NOMO-1 (cell line): ENCODE data around the gene ZMYM4.

Experiments
- DNase-seq, 2 experiments: peaks; one replicate each; lab custom pipeline; 2025; ENCODE audit not compliant: unreplicated experiment in 2 of 2; lab: John Stamatoyannopoulos, UW

Gene ZMYM4

DNA sequence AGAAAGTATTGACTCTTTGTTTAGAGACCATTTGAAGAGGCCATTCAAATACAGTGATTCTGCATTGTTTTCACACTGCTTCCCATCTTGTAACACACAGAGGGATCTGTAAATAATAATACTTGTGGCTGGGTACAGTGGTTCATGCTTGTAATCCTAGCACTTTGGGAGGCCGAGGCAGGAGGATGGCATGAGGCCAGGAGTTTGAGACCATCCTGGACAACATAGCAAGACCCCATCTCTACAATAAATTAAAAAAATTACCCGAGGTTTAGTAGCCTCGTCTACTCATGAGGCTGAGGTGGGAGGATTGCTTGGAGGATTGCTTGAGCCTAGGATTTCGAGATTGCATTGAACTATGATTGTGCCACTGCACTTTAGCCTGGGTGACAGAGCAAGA is 5.7 kb downstream of the ZMYM4 start:
- no peak for DNase-seq

DNA sequence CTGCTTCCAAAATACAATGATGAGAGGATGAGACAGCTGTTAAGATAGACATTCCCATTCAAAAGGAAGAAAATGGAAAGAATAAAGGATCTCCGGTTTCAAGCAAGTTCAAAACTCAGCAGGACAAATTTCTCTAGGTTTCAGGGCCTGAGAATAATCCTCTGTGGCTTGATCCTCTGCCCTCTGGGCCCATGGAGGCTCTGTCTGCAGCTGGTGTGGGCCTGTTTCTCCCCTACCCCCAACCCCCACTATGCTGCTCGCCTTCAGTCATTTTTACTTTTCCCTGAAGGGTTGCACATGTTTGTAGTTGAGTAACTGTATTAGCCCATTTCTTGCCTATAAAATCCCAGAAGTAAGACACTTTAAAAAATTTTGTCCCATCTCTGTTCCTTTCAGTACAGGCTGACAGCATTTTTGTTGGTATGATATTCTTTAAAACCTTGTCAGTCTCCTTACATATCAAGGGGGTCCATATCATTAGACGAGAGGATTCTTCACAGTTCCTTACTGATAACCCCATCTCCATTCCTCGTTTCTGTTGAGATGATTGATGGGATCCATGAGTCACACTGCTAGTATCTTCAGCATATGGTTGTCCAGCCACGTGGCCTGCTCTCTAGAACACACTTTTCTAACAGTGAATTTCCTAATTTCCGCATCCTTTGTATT is 10.5 kb downstream of the ZMYM4 start:
- DNase-seq: peak in 1 of 2 experiments; percentile 17

DNA sequence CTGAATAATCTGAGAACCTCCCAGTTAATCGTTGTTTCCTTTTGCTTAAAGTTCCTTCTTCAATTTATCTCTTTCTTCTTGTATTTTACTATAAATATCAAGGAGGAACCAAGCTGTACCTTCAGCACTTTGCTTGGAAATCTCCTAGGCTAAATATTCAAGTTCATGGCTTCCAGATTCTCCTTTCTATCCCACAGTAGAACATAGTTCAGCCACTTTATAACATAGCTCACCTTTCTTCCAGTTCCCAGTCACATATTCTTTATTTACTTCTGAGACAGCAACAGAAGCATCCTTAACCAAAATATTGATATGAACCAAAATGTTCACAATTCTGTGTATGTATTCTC is 11.0 kb downstream of the ZMYM4 start:
- DNase-seq: no peak

DNA sequence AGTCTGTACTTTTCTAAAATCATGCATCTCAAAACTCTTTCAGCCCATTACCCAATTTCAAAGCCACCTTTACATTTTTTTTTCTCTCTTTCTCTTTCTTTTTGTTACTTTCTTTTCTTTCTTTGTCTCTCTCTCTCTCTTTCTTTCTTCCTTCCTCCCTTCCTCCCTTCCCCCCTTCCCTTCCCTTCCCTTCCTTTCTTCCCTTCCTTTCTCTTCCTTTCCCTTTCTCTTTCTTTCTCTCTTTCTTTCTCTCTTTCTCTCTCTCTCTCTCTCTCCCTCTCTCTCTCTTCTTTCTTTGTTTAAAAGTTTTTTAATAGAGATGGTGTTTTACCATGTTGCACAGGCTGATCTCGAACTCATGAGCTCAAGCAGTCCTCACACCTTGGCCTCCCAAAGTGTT is 11.5 kb downstream of the ZMYM4 start:
- DNase-seq: no peak

- no peak for DNase-seq
Measured at GRCh38 chr1:35281565-35281964, 13.1 kb downstream of the ZMYM4 start.

DNA sequence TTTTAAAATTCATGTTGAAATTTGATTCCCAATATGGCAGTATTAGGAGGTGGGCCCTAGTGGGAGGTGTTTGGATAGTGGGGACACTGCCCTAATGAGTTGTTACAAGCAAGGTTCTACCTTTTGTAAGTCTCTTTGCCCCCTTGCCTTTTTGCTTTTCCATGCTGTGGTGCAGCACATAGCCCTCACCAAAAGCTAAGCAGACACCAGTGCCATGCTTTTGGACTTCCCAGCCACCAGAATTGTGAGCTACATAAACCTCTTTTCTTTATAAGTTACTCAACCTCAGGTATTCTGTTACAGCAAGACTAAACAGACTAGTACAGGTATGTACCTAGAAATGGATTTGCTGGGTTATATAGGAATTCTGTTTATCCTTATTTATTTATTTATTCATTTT is 13.7 kb downstream of the ZMYM4 start:
- no peak for DNase-seq

GRCh38 chr1:35284852-35285251 is 16.3 kb downstream of the ZMYM4 start:
- DNase-seq: no peak

DNA sequence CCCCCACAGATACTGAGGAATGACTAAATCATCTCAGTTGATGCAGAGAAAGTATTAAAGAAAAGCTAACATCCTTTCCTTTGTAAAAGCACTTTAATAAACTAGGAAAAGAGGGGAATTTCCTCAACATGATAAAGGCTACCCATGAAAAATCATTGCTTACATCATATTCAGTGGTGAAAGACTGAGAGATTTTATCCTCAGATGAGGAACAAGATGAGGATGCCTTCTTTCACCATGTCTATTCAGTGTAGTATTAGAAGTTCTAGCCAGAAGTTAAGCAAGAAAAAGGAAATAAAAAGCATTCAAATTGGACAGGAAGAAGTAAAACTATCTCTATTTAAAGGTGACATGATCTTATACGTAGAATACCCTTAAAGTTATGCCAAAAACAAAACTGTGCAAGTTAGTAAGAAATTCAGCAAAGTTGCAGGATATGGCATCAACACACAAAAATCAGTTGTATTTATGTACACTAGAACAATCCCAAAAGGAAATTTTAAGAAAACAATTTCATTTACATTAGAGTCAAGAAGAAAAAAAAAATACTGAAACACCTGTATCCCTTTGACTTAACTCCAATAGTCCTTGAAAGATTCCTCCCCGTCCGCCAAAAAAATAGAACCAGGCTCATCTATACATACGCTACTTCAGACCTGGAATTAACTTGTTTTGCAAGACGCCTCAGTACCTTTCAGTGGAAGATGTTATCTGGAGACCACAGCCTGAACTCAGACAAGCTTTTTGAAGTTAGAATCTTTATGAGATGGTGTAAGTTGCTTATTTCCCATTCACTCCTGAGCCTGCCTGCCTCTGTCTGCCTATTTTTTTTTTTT is 17.5 kb downstream of the ZMYM4 start:
- DNase-seq: peak in 1 of 2 experiments; percentile 27

- DNase-seq: no peak
Measured at GRCh38 chr1:35287807-35288640, 19.5 kb downstream of the ZMYM4 start.

DNA sequence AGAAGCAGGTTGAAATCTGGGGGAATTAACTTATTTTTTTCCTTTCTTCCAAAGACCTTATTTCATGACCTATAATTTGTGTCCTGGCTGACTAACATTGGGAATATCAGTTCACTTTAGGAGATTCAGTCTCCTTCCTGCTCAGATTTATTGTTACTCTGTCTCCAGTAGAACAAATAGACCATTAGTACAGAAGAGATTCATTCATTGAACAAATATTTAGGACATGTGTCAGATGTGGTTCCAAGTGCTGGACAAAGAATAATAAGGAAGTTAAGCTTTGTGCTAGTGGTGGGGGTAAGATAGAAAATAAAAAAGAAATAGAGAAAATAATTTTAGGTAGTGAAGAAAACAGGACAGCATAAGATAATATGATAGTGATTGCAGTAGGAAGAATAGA is 20.3 kb downstream of the ZMYM4 start:
- no peak for DNase-seq

DNA sequence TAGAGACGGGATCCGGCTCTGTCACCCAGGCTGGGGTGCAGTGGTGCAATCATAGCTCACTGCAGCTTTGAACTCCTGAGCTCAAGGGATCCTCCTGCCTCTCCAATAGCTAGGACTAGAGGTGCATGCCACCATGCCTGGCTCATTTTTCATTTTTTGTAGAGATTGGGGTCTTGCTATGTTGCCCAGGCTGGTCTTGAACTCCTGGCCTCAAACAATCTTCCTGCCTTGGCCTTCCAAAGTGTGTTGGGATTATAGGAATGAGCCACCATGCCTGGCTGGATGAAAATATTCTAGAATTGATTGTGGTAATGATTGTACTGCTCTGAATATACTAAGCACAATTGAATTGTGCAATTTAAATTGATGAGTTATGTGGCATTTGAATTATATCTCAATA is 21.9 kb downstream of the ZMYM4 start:
- no peak for DNase-seq

- no peak for DNase-seq
Measured at GRCh38 chr1:35294809-35295208, 26.3 kb downstream of the ZMYM4 start.

GRCh38 chr1:35297886-35298285 is 29.4 kb downstream of the ZMYM4 start:
- DNase-seq: no peak

GRCh38 chr1:35298464-35298863 is 30.0 kb downstream of the ZMYM4 start:
- DNase-seq: peak; percentile 17 to 25

- no peak for DNase-seq
Measured at GRCh38 chr1:35300376-35300775, 31.9 kb downstream of the ZMYM4 start.

GRCh38 chr1:35301674-35302392 is 33.3 kb downstream of the ZMYM4 start:
- DNase-seq: no peak

- DNase-seq: no peak
Measured at GRCh38 chr1:35305383-35305782, 36.9 kb downstream of the ZMYM4 start.

GRCh38 chr1:35315649-35316048 is 47.1 kb downstream of the ZMYM4 start:
- DNase-seq: no peak

DNA sequence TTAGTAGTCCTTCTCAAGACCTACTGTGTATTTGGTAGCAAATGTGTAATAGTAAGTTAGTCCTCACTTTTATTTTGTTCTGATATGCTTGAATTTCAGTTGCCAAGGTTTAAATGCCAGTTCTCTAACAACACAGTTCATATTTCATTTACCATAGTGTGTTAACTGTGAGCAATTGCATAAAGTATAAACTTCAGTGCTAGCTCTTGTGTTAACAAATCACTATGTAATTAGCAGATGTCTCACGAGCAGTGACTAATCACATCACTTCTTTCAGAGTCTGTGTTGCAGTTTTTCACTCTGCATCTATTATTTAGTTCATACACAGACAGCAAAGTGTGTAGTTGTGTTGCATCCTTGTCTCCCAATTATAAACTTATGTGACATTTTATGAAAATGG is 47.8 kb downstream of the ZMYM4 start:
- DNase-seq: no peak

GRCh38 chr1:35319988-35320713 is 51.6 kb downstream of the ZMYM4 start:
- DNase-seq: no peak
